ENCODE results near the gene RALGAPA2.

The RALGAPA2 gene

DNA sequence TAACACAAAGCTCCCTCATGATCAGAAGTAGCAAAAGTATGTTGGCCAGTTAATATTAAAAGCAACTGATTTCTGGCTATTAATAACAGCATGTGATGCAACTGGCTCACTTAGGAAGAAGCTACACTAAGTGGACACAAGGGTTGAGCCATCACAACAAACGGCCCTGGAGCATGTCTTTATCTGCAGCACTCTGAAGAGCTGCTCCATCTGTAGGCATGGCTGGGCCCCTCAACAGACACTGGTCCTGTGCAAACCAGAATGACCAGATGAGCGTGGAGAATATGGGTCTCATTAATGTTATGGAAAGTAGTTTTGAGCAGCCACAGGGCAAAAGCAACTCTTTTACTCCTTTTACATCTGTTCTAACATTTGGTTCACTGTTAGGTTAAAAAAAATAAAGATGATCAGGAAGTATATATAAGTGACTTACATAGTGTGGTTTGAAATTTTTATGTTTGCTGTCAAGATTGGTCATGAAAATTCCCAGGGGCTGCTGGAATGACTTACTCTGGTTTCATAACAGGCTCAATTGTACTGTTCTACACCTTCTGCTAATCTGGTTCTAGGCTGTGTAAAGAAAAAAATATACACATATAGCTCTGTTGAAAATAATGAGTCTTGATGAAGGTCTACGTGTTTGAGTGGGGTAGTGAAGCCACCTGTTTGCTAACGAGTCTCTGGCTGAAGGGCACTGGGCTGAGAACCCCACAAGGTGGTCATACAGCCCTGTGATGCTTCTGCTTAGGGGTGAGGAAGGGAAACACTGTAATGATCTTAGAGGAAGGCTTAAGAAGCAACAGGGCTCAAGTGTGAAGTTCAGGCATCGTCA lies 286.4 kb downstream of the RALGAPA2 start:
- Histone ChIP-seq H3K4me2 (ENCODE audit: low read depth, low read length, poor library complexity, severe bottlenecking) (no peak overlapping the region), H3K9me3 (ENCODE audit: insufficient read depth, low read length) (no peaks in the 10 kb centered on the region), H3K9me2 (replicated peaks; ENCODE audit: insufficient read depth, low read length) (no peaks in the 10 kb centered on the region), H3K79me2 (ENCODE audit: insufficient read depth, low read length) (no peaks in the 10 kb centered on the region), H3K36me3 (ENCODE audit: low read length) (no peaks in the 10 kb centered on the region), H3K9ac (ENCODE audit: low read length) (no peak overlapping the region), H3K27me3 (ENCODE audit: low read length) (no peaks in the 10 kb centered on the region), H2AFZ (ENCODE audit: low read depth, low read length, severe bottlenecking) (no peak overlapping the region), H3K27ac (ENCODE audit: low read depth, low read length) (no peak overlapping the region), H4K20me1 (ENCODE audit: low read depth, low read length) (no peaks in the 10 kb centered on the region), H3F3A (ENCODE audit: insufficient read depth) (no peaks in the 10 kb centered on the region), H3K4me3 (ENCODE audit: insufficient read depth, low read length, poor library complexity, severe bottlenecking) (no peak overlapping the region)
- TF ChIP-seq CTCF (IDR thresholded peaks at IDR 0.05; ENCODE audit: insufficient read depth, low read length, poor library complexity, severe bottlenecking) (no peak), EZH2phosphoT487 (conservative IDR thresholded peaks at IDR 0.05; ENCODE audit: low read length) (no peak)

GRCh38 chr20:20423117-20423516 lies 289.3 kb downstream of the RALGAPA2 start:
- no peaks in the 10 kb centered on the region for H3K36me3 ChIP-seq (ENCODE audit: low read length)
- H3K9ac ChIP-seq (ENCODE audit: low read length), result no peak overlapping the region
- H3K9me3 ChIP-seq (ENCODE audit: insufficient read depth, low read length), result no peaks in the 10 kb centered on the region
- TF ChIP-seq CTCF (IDR thresholded peaks at IDR 0.05; ENCODE audit: insufficient read depth, low read length, poor library complexity, severe bottlenecking) (no peak), EZH2phosphoT487 (conservative IDR thresholded peaks at IDR 0.05; ENCODE audit: low read length) (no peak)
- no peaks in the 10 kb centered on the region for H3K79me2 ChIP-seq (ENCODE audit: insufficient read depth, low read length)
- no peak overlapping the region for H3K4me2 ChIP-seq (ENCODE audit: low read depth, low read length, poor library complexity, severe bottlenecking)
- H3K27me3 ChIP-seq (ENCODE audit: low read length), result no peaks in the 10 kb centered on the region
- no peaks in the 10 kb centered on the region for H4K20me1 ChIP-seq (ENCODE audit: low read depth, low read length)
- H3K27ac ChIP-seq (ENCODE audit: low read depth, low read length), result no peak overlapping the region
- H3K9me2 ChIP-seq (replicated peaks; ENCODE audit: insufficient read depth, low read length), result no peaks in the 10 kb centered on the region
- H2AFZ ChIP-seq (ENCODE audit: low read depth, low read length, severe bottlenecking), result no peak overlapping the region
- H3F3A ChIP-seq (ENCODE audit: insufficient read depth), result no peaks in the 10 kb centered on the region
- no peak overlapping the region for H3K4me3 ChIP-seq (ENCODE audit: insufficient read depth, low read length, poor library complexity, severe bottlenecking)

GRCh38 chr20:20417876-20418676 lies 294.4 kb downstream of the RALGAPA2 start:
- Histone ChIP-seq H3K4me3 (ENCODE audit: insufficient read depth, low read length, poor library complexity, severe bottlenecking) (no peak overlapping the region), H3K9ac (ENCODE audit: low read length) (no peak overlapping the region), H3K4me2 (ENCODE audit: low read depth, low read length, poor library complexity, severe bottlenecking) (no peak overlapping the region), H3F3A (ENCODE audit: insufficient read depth) (no peaks in the 10 kb centered on the region), H3K9me2 (replicated peaks; ENCODE audit: insufficient read depth, low read length) (no peaks in the 10 kb centered on the region), H3K36me3 (ENCODE audit: low read length) (no peaks in the 10 kb centered on the region), H4K20me1 (ENCODE audit: low read depth, low read length) (no peaks in the 10 kb centered on the region), H3K79me2 (ENCODE audit: insufficient read depth, low read length) (no peaks in the 10 kb centered on the region), H3K27me3 (ENCODE audit: low read length) (no peaks in the 10 kb centered on the region), H2AFZ (ENCODE audit: low read depth, low read length, severe bottlenecking) (no peak overlapping the region), H3K27ac (ENCODE audit: low read depth, low read length) (no peak overlapping the region), H3K9me3 (ENCODE audit: insufficient read depth, low read length) (no peaks in the 10 kb centered on the region)
- no peak for TF ChIP-seq CTCF (IDR thresholded peaks at IDR 0.05; ENCODE audit: insufficient read depth, low read length, poor library complexity, severe bottlenecking)
- TF ChIP-seq EZH2phosphoT487 (conservative IDR thresholded peaks at IDR 0.05; ENCODE audit: low read length), result no peak
